AG09309 (cell line): ENCODE measurements around the gene ZNF467.

ENCODE experiments used
- DNase-seq: peaks from one replicate; pipeline ENCODE4 v3.0.0-alpha.2; 2010; ENCODE audit warnings: low read depth
- H3K4me3 ChIP-seq: 2 replicates; pipeline ENCODE4 v1.5.1; 2011; ENCODE audit warnings: mild to moderate bottlenecking, low read depth, low read length, moderate library complexity; ENCODE audit not compliant: control insufficient read depth
- TF ChIP-seq, protein P1 (sequence below): IDR thresholded peaks from 2 replicates; pipeline ENCODE4 v1.5.1; 2011; ENCODE audit warnings: mild to moderate bottlenecking, low read depth, low read length, inconsistent platforms; ENCODE audit not compliant: insufficient read depth, control insufficient read depth; ENCODE audit errors: missing control alignments

Gene ZNF467

DNA sequence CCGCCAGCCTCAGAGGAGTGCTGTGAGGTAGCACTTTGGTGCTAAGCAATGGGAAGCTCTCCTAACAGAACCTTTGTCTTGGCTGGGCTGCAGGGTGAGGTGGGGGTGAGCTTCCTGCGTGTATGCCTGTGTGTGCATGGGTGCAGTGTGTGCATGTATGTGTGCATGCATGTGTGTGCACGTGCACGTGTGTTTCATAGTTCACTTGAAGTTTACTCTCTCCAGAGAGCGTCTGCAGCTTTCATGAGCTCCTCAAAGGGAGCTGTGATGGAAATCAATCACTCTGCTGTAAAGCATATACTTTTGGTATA, 4.9 kb upstream of the ZNF467 start:
- no peak for DNase-seq
- TF ChIP-seq, protein P1, sequence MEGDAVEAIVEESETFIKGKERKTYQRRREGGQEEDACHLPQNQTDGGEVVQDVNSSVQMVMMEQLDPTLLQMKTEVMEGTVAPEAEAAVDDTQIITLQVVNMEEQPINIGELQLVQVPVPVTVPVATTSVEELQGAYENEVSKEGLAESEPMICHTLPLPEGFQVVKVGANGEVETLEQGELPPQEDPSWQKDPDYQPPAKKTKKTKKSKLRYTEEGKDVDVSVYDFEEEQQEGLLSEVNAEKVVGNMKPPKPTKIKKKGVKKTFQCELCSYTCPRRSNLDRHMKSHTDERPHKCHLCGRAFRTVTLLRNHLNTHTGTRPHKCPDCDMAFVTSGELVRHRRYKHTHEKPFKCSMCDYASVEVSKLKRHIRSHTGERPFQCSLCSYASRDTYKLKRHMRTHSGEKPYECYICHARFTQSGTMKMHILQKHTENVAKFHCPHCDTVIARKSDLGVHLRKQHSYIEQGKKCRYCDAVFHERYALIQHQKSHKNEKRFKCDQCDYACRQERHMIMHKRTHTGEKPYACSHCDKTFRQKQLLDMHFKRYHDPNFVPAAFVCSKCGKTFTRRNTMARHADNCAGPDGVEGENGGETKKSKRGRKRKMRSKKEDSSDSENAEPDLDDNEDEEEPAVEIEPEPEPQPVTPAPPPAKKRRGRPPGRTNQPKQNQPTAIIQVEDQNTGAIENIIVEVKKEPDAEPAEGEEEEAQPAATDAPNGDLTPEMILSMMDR: no peak
- H3K4me3 ChIP-seq: no peak overlapping the region

DNA sequence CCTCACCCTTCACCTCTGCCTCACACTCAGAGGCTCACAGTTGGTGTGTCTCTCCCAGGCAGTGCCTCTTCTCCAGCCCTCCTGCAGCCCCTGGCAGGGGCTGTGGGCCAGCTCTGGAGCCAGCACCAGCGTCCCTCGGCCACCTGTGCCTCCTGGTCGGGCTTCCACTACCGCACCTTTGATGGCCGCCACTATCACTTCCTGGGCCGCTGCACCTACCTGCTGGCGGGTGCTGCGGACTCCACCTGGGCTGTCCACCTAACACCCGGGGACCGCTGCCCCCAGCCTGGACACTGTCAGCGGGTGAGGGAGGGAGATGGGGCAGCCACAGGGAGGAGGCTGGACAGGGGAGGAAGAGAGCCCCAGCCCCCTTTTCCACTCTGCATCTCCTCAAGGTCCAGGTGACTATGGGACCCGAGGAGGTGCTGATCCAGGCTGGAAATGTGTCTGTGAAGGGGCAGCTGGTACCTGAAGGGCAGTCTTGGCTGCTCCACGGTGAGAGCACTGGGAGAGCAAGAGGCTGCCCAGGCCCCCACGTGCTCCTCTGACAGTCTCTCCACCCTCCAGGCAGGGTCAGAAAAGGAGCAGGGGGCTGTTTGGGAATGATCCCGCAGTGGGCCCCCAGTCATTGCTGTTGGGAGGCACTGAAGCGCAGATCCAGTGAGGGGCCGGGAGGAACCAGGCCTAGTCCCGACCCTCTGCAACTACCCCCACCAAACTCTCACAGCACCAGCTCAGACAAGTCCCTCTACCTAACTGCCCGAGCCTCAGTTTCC, 4.4 kb upstream of the ZNF467 start:
- TF ChIP-seq, protein P1: no peak
- no peak for DNase-seq
- no peak overlapping the region for H3K4me3 ChIP-seq

DNA sequence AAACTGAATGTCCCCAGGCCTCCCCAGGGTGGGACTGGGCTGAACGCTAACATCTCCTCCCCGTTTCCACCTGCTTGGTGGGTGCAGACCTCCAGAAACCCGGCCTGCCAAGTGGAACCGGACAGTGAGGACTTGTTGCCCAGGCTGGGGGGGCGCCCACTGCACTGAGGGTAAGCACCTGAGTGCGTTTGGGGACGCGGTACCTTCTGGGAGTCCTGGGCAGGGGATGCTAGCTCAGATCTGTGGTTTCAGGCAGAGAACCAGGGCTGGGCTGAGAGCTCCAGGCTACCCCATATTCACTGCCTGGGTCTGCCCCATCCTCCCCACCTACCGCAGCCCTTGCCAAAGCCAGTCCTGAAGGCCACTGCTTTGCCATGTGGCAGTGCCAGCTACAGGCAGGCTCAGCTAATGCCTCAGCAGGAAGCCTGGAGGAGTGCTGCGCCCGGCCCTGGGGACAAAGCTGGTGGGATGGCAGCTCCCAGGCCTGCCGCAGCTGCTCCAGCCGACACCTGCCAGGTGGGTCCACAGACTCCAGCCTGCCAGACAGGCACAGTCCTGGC, 3.5 kb upstream of the ZNF467 start:
- TF ChIP-seq, protein P1: no peak
- no peak for DNase-seq
- H3K4me3 ChIP-seq: no peak overlapping the region

DNA sequence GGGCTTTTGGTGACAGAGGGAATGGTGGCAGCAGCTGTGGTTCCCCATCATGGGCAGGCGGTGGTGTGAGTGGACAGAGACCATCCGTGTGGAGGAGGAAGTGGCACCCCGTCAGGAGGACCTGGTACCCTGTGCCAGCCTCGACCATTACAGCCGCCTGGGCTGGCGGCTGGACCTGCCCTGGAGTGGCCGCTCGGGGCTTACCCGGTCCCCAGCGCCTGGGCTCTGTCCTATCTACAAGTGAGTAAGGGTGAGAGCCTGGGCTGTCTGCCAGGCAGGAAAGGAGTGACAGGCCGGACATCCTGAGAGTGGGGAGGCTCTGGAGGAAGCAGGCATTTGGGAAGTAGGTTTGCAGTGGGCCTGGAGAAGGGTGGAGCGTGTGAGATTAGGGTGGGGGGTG, 2.9 kb upstream of the ZNF467 start:
- no peak for DNase-seq
- no peak overlapping the region for H3K4me3 ChIP-seq
- TF ChIP-seq, protein P1: no peak

DNA sequence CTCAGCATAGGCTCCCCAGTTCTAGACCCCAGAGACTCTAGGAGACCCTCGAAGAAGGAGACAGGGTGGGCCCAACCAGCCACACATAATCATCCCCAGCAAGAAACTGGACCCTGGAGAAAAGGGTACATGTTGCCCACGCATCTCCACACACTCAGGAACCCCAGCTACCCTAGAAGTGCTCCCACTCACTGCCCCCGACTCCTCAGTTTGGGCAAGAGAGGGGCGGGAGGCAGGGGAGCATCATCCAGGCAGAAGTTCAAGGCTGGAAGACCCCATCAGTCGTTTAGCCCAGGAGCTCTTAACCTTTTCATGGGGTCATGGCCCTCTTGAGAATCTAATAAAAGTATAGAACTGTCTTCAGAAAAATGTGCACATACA, 1.8 kb upstream of the ZNF467 start:
- TF ChIP-seq, protein P1: no peak
- no peak overlapping the region for H3K4me3 ChIP-seq

DNA sequence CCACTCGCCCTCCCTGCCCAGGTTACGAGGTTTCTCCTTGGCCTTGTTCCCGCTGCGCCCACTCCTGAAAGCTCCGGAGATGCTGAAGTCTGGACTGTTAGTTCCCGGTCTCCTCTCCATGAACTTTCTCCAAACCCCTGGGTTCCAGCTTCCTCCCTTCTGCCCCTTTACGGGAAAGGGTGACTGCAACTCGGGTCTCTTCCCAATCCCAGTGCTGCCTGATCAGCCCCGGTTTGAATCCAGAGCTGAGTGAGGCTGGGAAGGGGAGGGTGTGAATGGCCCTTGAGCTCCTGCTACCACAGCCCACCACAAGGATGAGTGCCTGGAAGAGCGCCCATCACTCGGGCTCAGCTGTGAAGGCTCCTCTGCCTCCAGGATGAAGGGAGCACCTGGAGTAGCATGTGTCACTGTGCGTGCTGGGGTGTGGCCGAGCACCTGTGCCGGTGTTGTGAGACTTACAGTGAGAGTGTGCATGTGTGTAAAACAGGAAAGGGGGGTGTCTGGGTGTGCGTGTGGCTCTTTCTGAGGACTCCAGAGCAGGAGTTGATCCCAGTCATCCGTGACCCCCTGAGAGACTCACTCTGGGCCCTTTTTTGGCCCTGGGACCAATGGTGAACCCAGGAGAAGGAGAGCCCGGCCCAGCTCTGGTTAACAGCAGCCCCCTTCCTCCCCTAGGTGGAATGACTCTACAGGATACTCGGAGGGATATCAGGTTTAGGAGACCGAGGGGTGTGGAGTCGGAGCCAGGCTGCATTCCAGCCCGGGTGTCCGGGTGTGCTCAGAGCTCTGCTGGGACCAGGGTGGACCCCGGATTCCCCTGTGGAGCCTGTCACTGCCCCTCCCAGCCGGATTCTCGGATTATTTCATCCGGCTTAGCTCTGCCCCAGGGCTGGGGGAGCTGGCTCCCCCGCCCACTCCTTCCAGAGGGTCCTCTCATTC, 1.1 kb upstream of the ZNF467 start:
- TF ChIP-seq, protein P1: no peak
- no peak overlapping the region for H3K4me3 ChIP-seq
- no peak for DNase-seq

More for the DNA sequence above, 1.8 kb upstream of the ZNF467 start:
- no peak for DNase-seq
